GM12878 (cell line): Measurements from ENCODE around the gene L1CAM. TPM values are rescaled to one million over a fixed set of nuclear protein-coding genes. Genes with fewer than 3 reads are reported as not detected.

Experiments used
- ATAC-seq: fragments of 200-7000 bp; cut with Tn5 transposase; 3 replicates; pipeline ENCODE4 v1.9.1; 2020; ENCODE audit warnings: mild to moderate bottlenecking, moderate library complexity
- BruUV-seq: library from RNA; stranded (reverse); fragments of 400-500 nt; replicated peaks from 2 replicates; lab custom pipeline; 2021; lab: Mats Ljungman, UMichigan
- CTCF ChIA-PET: fragments of 300-600 bp; sonication (Branson Sonifier 250); formaldehyde crosslinking; extraction: SDS; loops from one replicate; lab custom pipeline; 2021; ENCODE audit warnings: inconsistent platforms; lab: Yijun Ruan, JAX
- POLR2A ChIA-PET: fragments of 350-600 bp; formaldehyde crosslinking; extraction: SDS; loops from one replicate; lab custom pipeline; 2021; ENCODE audit warnings: inconsistent platforms; lab: Charles Lee
- RAD21 ChIA-PET: fragments of 300-600 bp; sonication (Branson Sonifier 250); formaldehyde crosslinking; loops from one replicate; lab custom pipeline; 2023; ENCODE audit warnings: antibody characterized with exemption; ENCODE audit not compliant: unreplicated experiment; lab: Charles Lee
- SMC1A ChIA-PET: fragments of 300-600 bp; sonication (Branson Sonifier 250); formaldehyde crosslinking; loops from one replicate; lab custom pipeline; 2023; ENCODE audit not compliant: unreplicated experiment, uncharacterized antibody; lab: Charles Lee
- DNase-seq: peaks from one replicate; pipeline ENCODE4 v3.0.0-alpha.2; 2011; ENCODE audit warnings: low read depth, low spot score
- FAIRE-seq: peaks from 3 replicates; lab custom pipeline; 2011; peaks lifted over from hg19 to GRCh38; lab: Jason Lieb, UNC
- H2AFZ ChIP-seq: 2 replicates; pipeline ENCODE4 v1.6.0; 2011; ENCODE audit warnings: low read depth, low read length, control low read depth; ENCODE audit not compliant: control insufficient read depth
- H3K27ac ChIP-seq: 2 replicates; pipeline ENCODE4 v1.5.1; 2011; ENCODE audit warnings: control low read depth; ENCODE audit not compliant: control insufficient read depth, insufficient read depth
- H3K27me3 ChIP-seq, 2 experiments: replicated peaks in 1 of 2; 2 replicates each; pipeline versions ENCODE4 v1.6.0 to v1.6.1; 2011; ENCODE audit warnings: low read length in 1 of 2; ENCODE audit not compliant: control insufficient read depth in 2 of 2, insufficient read depth in 2 of 2
- H3K36me3 ChIP-seq, 2 experiments: 2 replicates each; pipeline ENCODE4 v1.5.1; 2011; ENCODE audit warnings: low read length in 1 of 2; ENCODE audit not compliant: control insufficient read depth in 2 of 2, insufficient read depth in 2 of 2
- H3K4me1 ChIP-seq: 2 replicates; pipeline ENCODE4 v1.6.1; 2011; ENCODE audit warnings: mild to moderate bottlenecking, low read length, moderate library complexity, mixed read lengths; ENCODE audit not compliant: control insufficient read depth, insufficient read depth
- H3K4me2 ChIP-seq: 2 replicates; pipeline ENCODE4 v1.6.0; 2011; ENCODE audit warnings: control low read depth; ENCODE audit not compliant: control insufficient read depth, insufficient read depth
- H3K4me3 ChIP-seq: fragments of 200-600 bp; sonication (generic); 2 replicates; pipeline ENCODE4 v1.5.1; 2016
- H3K79me2 ChIP-seq: 2 replicates; pipeline ENCODE4 v1.6.0; 2011; ENCODE audit warnings: low read length; ENCODE audit not compliant: control insufficient read depth, insufficient read depth
- H3K9ac ChIP-seq: 2 replicates; pipeline ENCODE4 v1.8.0; 2011; ENCODE audit warnings: low read length, control low read depth, mixed read lengths; ENCODE audit not compliant: control insufficient read depth, insufficient read depth
- H3K9me3 ChIP-seq: replicated peaks from 3 replicates; pipeline ENCODE4 v1.5.1; 2011; ENCODE audit warnings: mild to moderate bottlenecking, low read length; ENCODE audit not compliant: control insufficient read depth, insufficient read depth
- H4K20me1 ChIP-seq: 2 replicates; pipeline ENCODE4 v1.6.0; 2011; ENCODE audit not compliant: control insufficient read depth, insufficient read depth
- BACH1 ChIP-seq: fragments of 450-650 bp; IDR thresholded peaks from 2 replicates; pipeline ENCODE4 v1.6.1; 2017; ENCODE audit warnings: mild to moderate bottlenecking, borderline replicate concordance
- LARP7 ChIP-seq: fragments of 450-650 bp; IDR thresholded peaks from 2 replicates; pipeline ENCODE4 v1.6.1; 2017; ENCODE audit warnings: mild to moderate bottlenecking
- NFXL1 ChIP-seq: fragments of 450-650 bp; IDR thresholded peaks from 2 replicates; pipeline ENCODE4 v1.6.1; 2017; ENCODE audit warnings: antibody characterized with exemption, mild to moderate bottlenecking, borderline replicate concordance
- RAD21 ChIP-seq: IDR thresholded peaks from 2 replicates; pipeline ENCODE4 v1.6.1; 2011; ENCODE audit warnings: mild to moderate bottlenecking, low read depth, low read length, moderate library complexity; ENCODE audit not compliant: insufficient read depth
- YY1 ChIP-seq: IDR thresholded peaks from 2 replicates; pipeline ENCODE4 v1.6.1; 2011; ENCODE audit warnings: low read depth, mild to moderate bottlenecking, low read length
- ZSCAN29 ChIP-seq: fragments of 450-650 bp; IDR thresholded peaks from 2 replicates; pipeline ENCODE4 v1.6.1; 2017; ENCODE audit warnings: mild to moderate bottlenecking, moderate library complexity
- WGBS: methylation state at CpG from one replicate; pipeline ENCODE4 v1.1.6; 2016; ENCODE audit warnings: low lambda C conversion rate; ENCODE audit not compliant: insufficient replicate concordance, insufficient coverage; ENCODE audit errors: missing lambda C conversion rate; 5-methylcytosine and 5-hydroxymethylcytosine counted together
- in situ Hi-C: fragments of 300-500 bp; cut with MboI; formaldehyde crosslinking; loops from 9 replicates; pipeline ENCODE4 v1.14.3; 2018; ENCODE audit warnings: mixed read lengths
- intact Hi-C: fragments of 100-400 bp; cut with micrococcal nuclease; formaldehyde crosslinking; loops from one replicate; pipeline ENCODE4 v1.14.2; 2022; ENCODE audit not compliant: unreplicated experiment
- polyA plus RNA-seq, 11 experiments: library from polyadenylated mRNA; depleted of rRNA in 4 of 11; unstranded in 6 of 11; stranded (reverse) in 5 of 11; fragments of >200 nt; fragmentation: Nextera tagmentation in 4 of 11; fragmentation: Illumina TruSeq in 1 of 11; extraction: Ambion mirVana in 4 of 11; extraction: Trizol in 1 of 11; gene quantifications; 1 replicate in 1 of 11; 2 replicates in 10 of 11; pipeline versions ENCODE4 v1.2.1 to v1.2.3, GENCODE V29; 2011 to 2016; ENCODE audit warnings: inconsistent platforms in 2 of 11, missing spikeins in 2 of 11, low read depth in 1 of 11
- total RNA-seq, 4 experiments: library from RNA; depleted of rRNA in 3 of 4; stranded (reverse); fragments of >200 nt in 3 of 4; fragmentation: Illumina TruSeq in 1 of 4; extraction: Trizol in 1 of 4; gene quantifications; 2 replicates each; pipeline versions ENCODE4 v1.2.1 to v1.2.3, GENCODE V29; 2013 to 2021
- TF ChIP-seq, protein P1 (sequence below): fragments of 450-650 bp; conservative IDR thresholded peaks from 2 replicates; pipeline ENCODE4 v1.6.1; 2017; ENCODE audit warnings: mild to moderate bottlenecking, moderate library complexity

The L1CAM gene
- total and polyA plus RNA-seq, 10 of the 15 experiments (the other 5 are each of a cell fraction or from before 2014, with no cell fraction given), result 0.01 to 0.64 (median 0.09) TPM; not detected in 5

GRCh38 chrX:153933748-153934147 is 47.8 kb upstream of the L1CAM start (continued):
- TF ChIP-seq, protein P1, sequence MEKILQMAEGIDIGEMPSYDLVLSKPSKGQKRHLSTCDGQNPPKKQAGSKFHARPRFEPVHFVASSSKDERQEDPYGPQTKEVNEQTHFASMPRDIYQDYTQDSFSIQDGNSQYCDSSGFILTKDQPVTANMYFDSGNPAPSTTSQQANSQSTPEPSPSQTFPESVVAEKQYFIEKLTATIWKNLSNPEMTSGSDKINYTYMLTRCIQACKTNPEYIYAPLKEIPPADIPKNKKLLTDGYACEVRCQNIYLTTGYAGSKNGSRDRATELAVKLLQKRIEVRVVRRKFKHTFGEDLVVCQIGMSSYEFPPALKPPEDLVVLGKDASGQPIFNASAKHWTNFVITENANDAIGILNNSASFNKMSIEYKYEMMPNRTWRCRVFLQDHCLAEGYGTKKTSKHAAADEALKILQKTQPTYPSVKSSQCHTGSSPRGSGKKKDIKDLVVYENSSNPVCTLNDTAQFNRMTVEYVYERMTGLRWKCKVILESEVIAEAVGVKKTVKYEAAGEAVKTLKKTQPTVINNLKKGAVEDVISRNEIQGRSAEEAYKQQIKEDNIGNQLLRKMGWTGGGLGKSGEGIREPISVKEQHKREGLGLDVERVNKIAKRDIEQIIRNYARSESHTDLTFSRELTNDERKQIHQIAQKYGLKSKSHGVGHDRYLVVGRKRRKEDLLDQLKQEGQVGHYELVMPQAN, result no peak

- Histone ChIP-seq H3K4me1 (no peaks in the 10 kb centered on the region; the same call in 1 of the 2 replicates), H3K27ac (no peak overlapping the region), H3K79me2 (peaks cover 16% of the 10 kb centered on the region), H3K36me3 (peaks cover 0 to 2% of the 10 kb centered on the region in 2 experiments; a peak in 3 of 4 replicates), H3K4me3 (no peak overlapping the region), H3K9me3 (no peaks in the 10 kb centered on the region; the same call in 2 of the 3 replicates), H2AFZ (no peak overlapping the region), H3K27me3 (no peaks in the 10 kb centered on the region), H4K20me1 (no peaks in the 10 kb centered on the region), H3K9ac (no peak overlapping the region)
- POLR2A ChIA-PET, result no interaction called here
- BruUV-seq, result no TSS peak
- SMC1A ChIA-PET, result interaction anchor here (1.6 kb wide), 1 partner anchor 15 kb away, joined by 4 read pairs; no protein-coding TSS in a partner anchor
- 91% methylated on average over 13 of the region's 13 CpGs for WGBS
- FAIRE-seq (no peak), ATAC-seq (no peak), DNase-seq (no peak)
- RAD21 ChIA-PET, result no interaction called here
- intact Hi-C loops, result no loop called here
- in situ Hi-C loops, result loop anchor here (5.0 kb wide), 1 partner anchor 440 kb away; the partner anchor contains the start of gene FLNA
- CTCF ChIA-PET, result interaction anchor here (1.4 to 4.4 kb wide), 2 partner anchors 10 to 15 kb away, joined by 5 to 28 read pairs; no protein-coding TSS in a partner anchor
- TF ChIP-seq YY1 (no peak), BACH1 (no peak), ZSCAN29 (no peak), RAD21 (no peak), LARP7 (no peak), NFXL1 (no peak)
- TF ChIP-seq, all 136 proteins: peak for 0
- H3K4me2 ChIP-seq, result no peak overlapping the region
These were observed 46.4 kb upstream of the L1CAM start for GRCh38 chrX:153932220-153932915.
